ENCODE results near the gene TPPP. TPM values are rescaled to one million over a fixed set of nuclear protein-coding genes. Genes with fewer than 3 reads are reported as not detected.
"Not testable (repeated sequence)": the region's sequence is repeated elsewhere in the genome, so short reads cannot be mapped to it uniquely, and the experiment has no call there.

TPPP gene
- total RNA-seq, 1 donor from 2014 or later: 2.2 TPM

- Histone ChIP-seq H2AFZ (ENCODE audit: low read depth, low read length) (no peak overlapping the region), H3K9ac (ENCODE audit: low read length) (no peak overlapping the region), H3K4me2 (ENCODE audit: low read length) (no peak overlapping the region), H3K79me2 (ENCODE audit: insufficient read depth, low read length) (no peaks in the 10 kb centered on the region), H3K9me3 (ENCODE audit: insufficient read depth, low read depth, low read length) (no peaks in the 10 kb centered on the region), H3K4me3 (ENCODE audit: insufficient read depth, low read depth, low read length) (no peak overlapping the region), H3K36me3 (ENCODE audit: insufficient read depth, low read length) (no peaks in the 10 kb centered on the region), H3K27me3 (ENCODE audit: insufficient read depth, low read length) (no peaks in the 10 kb centered on the region), H3K27ac (ENCODE audit: low read depth, low read length) (no peak overlapping the region), H4K20me1 (ENCODE audit: insufficient read depth, low read length) (no peaks in the 10 kb centered on the region), H3K4me1 (ENCODE audit: insufficient read depth, low read length) (no peaks in the 10 kb centered on the region)
- no peak overlapping the region for H3K4me3 Mint-ChIP-seq (ENCODE audit: unreplicated experiment)
- FAIRE-seq (no peak), DNase-seq (ENCODE audit: low read depth) (no peak)
- TF ChIP-seq EZH2 (IDR thresholded peaks at IDR 0.05; ENCODE audit: insufficient read depth, low read length): no peak
- H3K27me3 Mint-ChIP-seq (ENCODE audit: low read depth, unreplicated experiment): peaks cover 5% of the 10 kb centered on the region
- H3K9me3 Mint-ChIP-seq (ENCODE audit: unreplicated experiment): no peaks in the 10 kb centered on the region
- H3K4me1 Mint-ChIP-seq (ENCODE audit: low read depth, unreplicated experiment): no peaks in the 10 kb centered on the region
- no peak overlapping the region for H3K27ac Mint-ChIP-seq (ENCODE audit: unreplicated experiment)
- H3K36me3 Mint-ChIP-seq (ENCODE audit: low read depth, unreplicated experiment): peaks cover 2% of the 10 kb centered on the region
Measured at GRCh38 chr5:684751-685216, 8.4 kb downstream of the TPPP start.

- no peak overlapping the region for H3K4me2 ChIP-seq (ENCODE audit: low read length)
- no peaks in the 10 kb centered on the region for H4K20me1 ChIP-seq (ENCODE audit: insufficient read depth, low read length)
- Mint-ChIP-seq H3K4me3 (ENCODE audit: unreplicated experiment) (no peak overlapping the region), H3K27me3 (ENCODE audit: low read depth, unreplicated experiment) (peaks cover 5% of the 10 kb centered on the region), H3K36me3 (ENCODE audit: low read depth, unreplicated experiment) (peaks cover 2% of the 10 kb centered on the region), H3K4me1 (ENCODE audit: low read depth, unreplicated experiment) (no peaks in the 10 kb centered on the region), H3K9me3 (ENCODE audit: unreplicated experiment) (no peaks in the 10 kb centered on the region), H3K27ac (ENCODE audit: unreplicated experiment) (no peak overlapping the region)
- no peak overlapping the region for H3K9ac ChIP-seq (ENCODE audit: low read length)
- no peak overlapping the region for H3K4me3 ChIP-seq (ENCODE audit: insufficient read depth, low read depth, low read length)
- H3K4me1 ChIP-seq (ENCODE audit: insufficient read depth, low read length): no peaks in the 10 kb centered on the region
- H3K9me3 ChIP-seq (ENCODE audit: insufficient read depth, low read depth, low read length): no peaks in the 10 kb centered on the region
- no peaks in the 10 kb centered on the region for H3K36me3 ChIP-seq (ENCODE audit: insufficient read depth, low read length)
- H2AFZ ChIP-seq (ENCODE audit: low read depth, low read length): no peak overlapping the region
- no peaks in the 10 kb centered on the region for H3K79me2 ChIP-seq (ENCODE audit: insufficient read depth, low read length)
- no peak overlapping the region for H3K27ac ChIP-seq (ENCODE audit: low read depth, low read length)
- no peak for DNase-seq (ENCODE audit: low read depth)
- no peak for TF ChIP-seq EZH2 (IDR thresholded peaks at IDR 0.05; ENCODE audit: insufficient read depth, low read length)
- H3K27me3 ChIP-seq (ENCODE audit: insufficient read depth, low read length): no peaks in the 10 kb centered on the region
- FAIRE-seq: no peak
Measured at GRCh38 chr5:683551-684481, 9.3 kb downstream of the TPPP start.

GRCh38 chr5:682651-683358 is 10.3 kb downstream of the TPPP start:
- DNase-seq (ENCODE audit: low read depth); H3K9me3 Mint-ChIP-seq (ENCODE audit: unreplicated experiment); H3K36me3 ChIP-seq (ENCODE audit: insufficient read depth, low read length); H4K20me1 ChIP-seq (ENCODE audit: insufficient read depth, low read length); H3K4me1 Mint-ChIP-seq (ENCODE audit: low read depth, unreplicated experiment); FAIRE-seq; H3K4me3 ChIP-seq (ENCODE audit: insufficient read depth, low read depth, low read length); H3K9ac ChIP-seq (ENCODE audit: low read length); H3K27me3 Mint-ChIP-seq (ENCODE audit: low read depth, unreplicated experiment); H3K4me2 ChIP-seq (ENCODE audit: low read length); H3K79me2 ChIP-seq (ENCODE audit: insufficient read depth, low read length); H2AFZ ChIP-seq (ENCODE audit: low read depth, low read length); H3K9me3 ChIP-seq (ENCODE audit: insufficient read depth, low read depth, low read length); H3K27ac ChIP-seq (ENCODE audit: low read depth, low read length); H3K36me3 Mint-ChIP-seq (ENCODE audit: low read depth, unreplicated experiment); H3K4me1 ChIP-seq (ENCODE audit: insufficient read depth, low read length); H3K4me3 Mint-ChIP-seq (ENCODE audit: unreplicated experiment); H3K27me3 ChIP-seq (ENCODE audit: insufficient read depth, low read length); H3K27ac Mint-ChIP-seq (ENCODE audit: unreplicated experiment): not testable (repeated sequence)

- H3K9me3 ChIP-seq (ENCODE audit: insufficient read depth, low read depth, low read length); H3K36me3 Mint-ChIP-seq (ENCODE audit: low read depth, unreplicated experiment); H3K27ac ChIP-seq (ENCODE audit: low read depth, low read length); H3K36me3 ChIP-seq (ENCODE audit: insufficient read depth, low read length); H3K27me3 ChIP-seq (ENCODE audit: insufficient read depth, low read length); H4K20me1 ChIP-seq (ENCODE audit: insufficient read depth, low read length); H3K4me1 Mint-ChIP-seq (ENCODE audit: low read depth, unreplicated experiment); H2AFZ ChIP-seq (ENCODE audit: low read depth, low read length); DNase-seq (ENCODE audit: low read depth); H3K9ac ChIP-seq (ENCODE audit: low read length); H3K4me1 ChIP-seq (ENCODE audit: insufficient read depth, low read length); H3K4me3 Mint-ChIP-seq (ENCODE audit: unreplicated experiment); H3K4me3 ChIP-seq (ENCODE audit: insufficient read depth, low read depth, low read length); H3K27ac Mint-ChIP-seq (ENCODE audit: unreplicated experiment); H3K79me2 ChIP-seq (ENCODE audit: insufficient read depth, low read length); H3K9me3 Mint-ChIP-seq (ENCODE audit: unreplicated experiment); H3K27me3 Mint-ChIP-seq (ENCODE audit: low read depth, unreplicated experiment); FAIRE-seq; H3K4me2 ChIP-seq (ENCODE audit: low read length): not testable (repeated sequence)
Measured at GRCh38 chr5:682216-682615, 10.9 kb downstream of the TPPP start.

- not testable (repeated sequence) for H3K36me3 ChIP-seq (ENCODE audit: insufficient read depth, low read length); H4K20me1 ChIP-seq (ENCODE audit: insufficient read depth, low read length); H3K4me1 ChIP-seq (ENCODE audit: insufficient read depth, low read length); DNase-seq (ENCODE audit: low read depth); H2AFZ ChIP-seq (ENCODE audit: low read depth, low read length); H3K27ac ChIP-seq (ENCODE audit: low read depth, low read length); H3K9me3 ChIP-seq (ENCODE audit: insufficient read depth, low read depth, low read length); H3K4me3 ChIP-seq (ENCODE audit: insufficient read depth, low read depth, low read length); H3K79me2 ChIP-seq (ENCODE audit: insufficient read depth, low read length); H3K4me1 Mint-ChIP-seq (ENCODE audit: low read depth, unreplicated experiment); H3K36me3 Mint-ChIP-seq (ENCODE audit: low read depth, unreplicated experiment); H3K9me3 Mint-ChIP-seq (ENCODE audit: unreplicated experiment); H3K27me3 ChIP-seq (ENCODE audit: insufficient read depth, low read length); H3K27ac Mint-ChIP-seq (ENCODE audit: unreplicated experiment); H3K4me2 ChIP-seq (ENCODE audit: low read length); H3K9ac ChIP-seq (ENCODE audit: low read length); H3K4me3 Mint-ChIP-seq (ENCODE audit: unreplicated experiment); FAIRE-seq; H3K27me3 Mint-ChIP-seq (ENCODE audit: low read depth, unreplicated experiment)
Measured at GRCh38 chr5:681317-682191, 11.6 kb downstream of the TPPP start.

Measured in astrocyte (in vitro differentiated cells and primary cell).